ENCODE data around the gene NDOR1.

Gene NDOR1

DNA sequence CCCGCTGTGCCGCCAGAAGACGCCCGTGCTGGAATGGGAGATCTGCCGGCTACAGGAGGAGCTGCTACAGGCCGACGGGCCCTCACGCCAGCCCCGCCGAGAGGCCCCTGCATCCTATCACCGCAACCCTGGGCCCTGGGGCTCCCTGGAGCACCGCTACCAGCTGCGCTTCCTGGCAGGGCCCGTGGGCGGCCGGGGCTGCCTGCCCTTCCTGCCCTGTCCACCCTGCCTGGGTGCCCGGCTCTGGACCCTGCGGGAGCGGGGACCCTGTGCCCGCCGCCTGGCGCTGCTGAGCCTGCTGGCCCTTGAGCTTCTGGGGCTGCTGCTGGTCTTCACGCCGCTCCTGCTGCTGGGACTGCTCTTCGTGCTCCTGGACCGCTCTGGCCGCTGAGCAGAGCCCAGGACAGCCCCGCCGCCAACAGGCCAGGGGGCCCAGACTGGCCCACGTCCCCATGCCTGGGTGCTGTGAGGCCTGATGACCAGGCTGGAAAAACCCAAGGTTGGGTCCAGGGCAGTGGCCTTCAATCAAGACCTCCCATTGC is 12.8 kb downstream of the NDOR1 start:
- H2BK120ac ChIP-seq (ENCODE audit: insufficient read depth, low read length, poor library complexity): no peak overlapping the region
- WGBS (ENCODE audit: extremely low coverage, insufficient coverage, insufficient read length): no CpG with 5 or more reads among the region's 30 CpGs

DNA sequence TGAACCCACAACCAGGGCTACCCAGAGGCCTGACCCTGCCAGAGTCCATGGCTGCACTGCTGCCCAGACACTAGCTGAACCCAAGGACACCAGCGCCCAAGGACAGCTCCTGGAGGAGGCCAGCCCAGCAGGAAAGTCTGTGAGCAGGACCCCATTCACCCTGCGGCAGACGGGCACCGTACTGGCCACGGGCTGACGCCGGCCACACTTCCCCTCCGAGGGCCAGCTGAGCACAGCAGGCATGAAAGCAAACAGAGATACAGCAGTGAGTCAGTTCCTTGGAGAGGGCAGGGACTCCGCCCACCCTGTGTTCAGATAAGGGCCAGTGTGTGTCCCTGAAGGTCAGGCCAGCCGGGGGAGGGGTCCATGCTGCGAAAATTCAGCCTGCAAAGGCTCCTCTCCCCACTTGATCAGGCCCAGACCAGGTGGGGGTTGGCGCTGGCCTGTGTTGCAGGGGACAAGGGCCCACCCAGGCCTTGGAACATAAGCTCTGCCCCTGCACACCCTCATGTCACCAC is 13.3 kb downstream of the NDOR1 start:
- H4K8ac ChIP-seq (ENCODE audit: low read depth, low read length): no peak overlapping the region
- peaks cover 18 to 21% of the 10 kb centered on the region in 2 experiments for H3K4me1 ChIP-seq (ENCODE audit: control insufficient read depth in 1 of 2, insufficient read depth in 2 of 2, low read length in 2 of 2)
- H3K18ac ChIP-seq (ENCODE audit: low read length): no peak overlapping the region
- H3K4me3 ChIP-seq (ENCODE audit: low read depth, low read length): no peak overlapping the region
- no peaks in the 10 kb centered on the region for H3K27me3 ChIP-seq (ENCODE audit: insufficient read depth, low read length)
- H3K79me1 ChIP-seq (ENCODE audit: low read length): peaks cover 8% of the 10 kb centered on the region
- H3K9ac ChIP-seq (ENCODE audit: low read length): no peak overlapping the region
- H3K36me3 ChIP-seq (ENCODE audit: control insufficient read depth in 1 of 2, insufficient read depth in 2 of 2, low read length in 2 of 2): peaks cover 31 to 35% of the 10 kb centered on the region in 2 experiments
- H3K4ac ChIP-seq (ENCODE audit: low read depth, low read length): no peak overlapping the region
- H2AFZ ChIP-seq (ENCODE audit: insufficient read depth, low read length, poor library complexity): no peak overlapping the region
- no peak overlapping the region for H2AK5ac ChIP-seq (ENCODE audit: low read length)
- no peaks in the 10 kb centered on the region for H3K9me3 ChIP-seq (ENCODE audit: insufficient read depth, low read depth, low read length)
- no peak overlapping the region for H2BK12ac ChIP-seq (ENCODE audit: low read length)
- H4K12ac ChIP-seq (ENCODE audit: low read depth, low read length): no peak overlapping the region
- H3K27ac ChIP-seq (ENCODE audit: low read depth, low read length): no peak overlapping the region
- H4K91ac ChIP-seq (ENCODE audit: low read depth, low read length): no peak overlapping the region
- no peak overlapping the region for H3K14ac ChIP-seq (ENCODE audit: low read length)
- peak; percentile 43 to 50 for DNase-seq
- no peak overlapping the region for H2BK5ac ChIP-seq (ENCODE audit: low read depth, low read length, poor library complexity)
- peaks cover 2% of the 10 kb centered on the region for H3K79me2 ChIP-seq (ENCODE audit: control insufficient read depth, insufficient read depth, low read length, poor library complexity)
- no peak overlapping the region for H2BK120ac ChIP-seq (ENCODE audit: insufficient read depth, low read length, poor library complexity)
- no peak overlapping the region for H3K4me2 ChIP-seq (ENCODE audit: low read length)
- no CpG with 5 or more reads among the region's 12 CpGs for WGBS (ENCODE audit: extremely low coverage, insufficient coverage, insufficient read length)
- H3K23ac ChIP-seq (ENCODE audit: low read length): no peak overlapping the region

More for the DNA sequence above, 12.8 kb downstream of the NDOR1 start:
- Histone ChIP-seq H3K14ac (ENCODE audit: low read length) (no peak overlapping the region), H3K79me1 (ENCODE audit: low read length) (peaks cover 5% of the 10 kb centered on the region), H3K4me1 (ENCODE audit: control insufficient read depth in 1 of 2, insufficient read depth in 2 of 2, low read length in 2 of 2) (peaks cover 18 to 21% of the 10 kb centered on the region in 2 experiments), H3K27me3 (ENCODE audit: insufficient read depth, low read length) (no peaks in the 10 kb centered on the region), H3K9ac (ENCODE audit: low read length) (no peak overlapping the region), H3K4me3 (ENCODE audit: low read depth, low read length) (no peak overlapping the region), H3K36me3 (ENCODE audit: control insufficient read depth in 1 of 2, insufficient read depth in 2 of 2, low read length in 2 of 2) (peaks cover 37 to 40% of the 10 kb centered on the region in 2 experiments), H2AK5ac (ENCODE audit: low read length) (no peak overlapping the region), H3K23ac (ENCODE audit: low read length) (no peak overlapping the region), H2BK5ac (ENCODE audit: low read depth, low read length, poor library complexity) (no peak overlapping the region), H2AFZ (ENCODE audit: insufficient read depth, low read length, poor library complexity) (no peak overlapping the region), H4K91ac (ENCODE audit: low read depth, low read length) (no peak overlapping the region), H3K4me2 (ENCODE audit: low read length) (no peak overlapping the region), H3K27ac (ENCODE audit: low read depth, low read length) (no peak overlapping the region), H3K79me2 (ENCODE audit: control insufficient read depth, insufficient read depth, low read length, poor library complexity) (no peaks in the 10 kb centered on the region), H2BK12ac (ENCODE audit: low read length) (no peak overlapping the region), H3K18ac (ENCODE audit: low read length) (no peak overlapping the region), H3K4ac (ENCODE audit: low read depth, low read length) (no peak overlapping the region), H4K8ac (ENCODE audit: low read depth, low read length) (no peak overlapping the region), H3K9me3 (ENCODE audit: insufficient read depth, low read depth, low read length) (no peaks in the 10 kb centered on the region), H4K12ac (ENCODE audit: low read depth, low read length) (no peak overlapping the region)
- no peak for DNase-seq

DNA sequence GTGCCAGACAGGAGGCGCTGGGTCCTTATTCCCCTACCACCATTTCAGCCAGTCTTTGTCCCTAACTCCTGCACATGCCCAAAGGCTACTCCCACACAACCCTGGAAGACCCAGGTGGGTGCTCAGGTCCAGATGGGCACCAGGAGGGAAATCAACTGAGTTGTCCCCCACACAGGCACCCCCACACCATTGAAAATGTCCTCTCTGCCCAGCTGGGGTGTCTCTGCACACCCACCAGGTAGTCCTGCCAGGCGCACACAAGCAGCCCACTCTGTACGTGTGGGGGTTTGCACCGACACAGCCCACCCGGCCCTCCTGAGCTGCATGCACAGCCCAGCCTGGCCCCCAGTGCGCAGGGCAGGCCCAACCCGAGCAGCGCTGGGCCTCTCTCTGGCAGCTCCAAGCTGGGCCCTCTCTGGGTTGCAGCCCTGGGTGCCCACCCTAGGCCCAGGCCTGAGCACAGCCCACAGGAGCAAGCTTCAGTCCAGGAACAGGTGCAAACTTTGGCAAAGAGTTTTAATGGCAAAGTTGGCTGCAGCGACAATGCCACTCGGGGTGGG is 14.3 kb downstream of the NDOR1 start:
- no peak for DNase-seq

DNA sequence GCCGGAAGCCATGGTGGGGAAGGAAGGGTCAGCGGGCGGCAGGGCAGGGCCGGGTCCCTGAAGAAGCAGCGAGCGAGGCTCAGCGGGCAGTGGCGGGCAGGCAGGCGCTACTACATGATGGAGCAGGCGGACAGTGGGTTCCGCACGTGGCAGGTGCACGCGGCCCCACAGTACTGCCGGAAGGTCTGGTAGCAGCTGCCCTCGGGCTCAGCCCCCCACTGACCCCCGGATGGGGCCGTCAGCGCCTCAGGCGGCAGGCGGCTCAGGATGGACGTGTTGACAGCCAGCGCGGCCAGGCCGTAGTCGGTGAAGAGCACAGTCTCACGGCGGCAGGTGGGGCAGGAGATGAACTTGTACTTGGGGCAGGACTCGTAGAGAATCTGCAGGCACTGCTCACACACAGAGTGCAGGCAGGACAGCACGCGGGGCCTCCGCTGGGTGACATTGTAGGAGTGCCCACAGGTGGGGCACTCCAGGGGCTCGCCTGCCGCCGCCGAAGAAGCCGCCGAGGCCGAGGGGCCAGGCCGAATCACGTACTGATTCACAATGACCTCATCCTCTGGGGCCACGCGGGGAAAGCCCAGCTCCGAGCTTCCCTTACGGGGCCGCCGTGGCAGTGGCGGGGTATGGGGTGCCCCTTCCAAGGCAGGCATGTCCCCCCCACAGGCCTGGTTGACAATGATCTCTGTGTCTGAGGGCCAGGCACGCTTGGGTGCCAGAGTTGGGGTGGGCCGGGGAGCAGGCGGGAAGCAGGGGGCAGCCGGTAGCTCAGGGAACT is 15.0 kb downstream of the NDOR1 start:
- no peak overlapping the region for H3K23ac ChIP-seq (ENCODE audit: low read length)
- H3K79me2 ChIP-seq (ENCODE audit: control insufficient read depth, insufficient read depth, low read length, poor library complexity): peaks cover 2% of the 10 kb centered on the region
- H3K36me3 ChIP-seq (ENCODE audit: control insufficient read depth in 1 of 2, insufficient read depth in 2 of 2, low read length in 2 of 2): peaks cover 16 to 18% of the 10 kb centered on the region in 2 experiments
- H3K4me2 ChIP-seq (ENCODE audit: low read length): no peak overlapping the region
- no peaks in the 10 kb centered on the region for H3K27me3 ChIP-seq (ENCODE audit: insufficient read depth, low read length)
- H2BK5ac ChIP-seq (ENCODE audit: low read depth, low read length, poor library complexity): no peak overlapping the region
- no CpG with 5 or more reads among the region's 52 CpGs for WGBS (ENCODE audit: extremely low coverage, insufficient coverage, insufficient read length)
- DNase-seq: no peak
- H4K12ac ChIP-seq (ENCODE audit: low read depth, low read length): no peak overlapping the region
- no peak overlapping the region for H2AFZ ChIP-seq (ENCODE audit: insufficient read depth, low read length, poor library complexity)
- H3K27ac ChIP-seq (ENCODE audit: low read depth, low read length): no peak overlapping the region
- H3K4me1 ChIP-seq (ENCODE audit: control insufficient read depth in 1 of 2, insufficient read depth in 2 of 2, low read length in 2 of 2): peaks cover 21 to 24% of the 10 kb centered on the region in 2 experiments
- no peak overlapping the region for H3K9ac ChIP-seq (ENCODE audit: low read length)
- no peak overlapping the region for H3K18ac ChIP-seq (ENCODE audit: low read length)
- no peak overlapping the region for H3K14ac ChIP-seq (ENCODE audit: low read length)
- H2AK5ac ChIP-seq (ENCODE audit: low read length): no peak overlapping the region
- no peak overlapping the region for H3K4ac ChIP-seq (ENCODE audit: low read depth, low read length)
- peaks cover 8% of the 10 kb centered on the region for H3K79me1 ChIP-seq (ENCODE audit: low read length)
- no peak overlapping the region for H2BK12ac ChIP-seq (ENCODE audit: low read length)
- no peak overlapping the region for H3K4me3 ChIP-seq (ENCODE audit: low read depth, low read length)
- no peak overlapping the region for H4K8ac ChIP-seq (ENCODE audit: low read depth, low read length)
- no peak overlapping the region for H2BK120ac ChIP-seq (ENCODE audit: insufficient read depth, low read length, poor library complexity)
- no peak overlapping the region for H4K91ac ChIP-seq (ENCODE audit: low read depth, low read length)
- no peaks in the 10 kb centered on the region for H3K9me3 ChIP-seq (ENCODE audit: insufficient read depth, low read depth, low read length)

More for the DNA sequence above, 14.3 kb downstream of the NDOR1 start:
- Histone ChIP-seq H4K8ac (ENCODE audit: low read depth, low read length) (no peak overlapping the region), H4K91ac (ENCODE audit: low read depth, low read length) (no peak overlapping the region), H2BK5ac (ENCODE audit: low read depth, low read length, poor library complexity) (no peak overlapping the region), H3K4me1 (ENCODE audit: control insufficient read depth in 1 of 2, insufficient read depth in 2 of 2, low read length in 2 of 2) (peaks cover 21 to 24% of the 10 kb centered on the region in 2 experiments), H4K12ac (ENCODE audit: low read depth, low read length) (no peak overlapping the region), H2BK12ac (ENCODE audit: low read length) (no peak overlapping the region), H3K36me3 (ENCODE audit: control insufficient read depth in 1 of 2, insufficient read depth in 2 of 2, low read length in 2 of 2) (peaks cover 22 to 25% of the 10 kb centered on the region in 2 experiments), H3K27ac (ENCODE audit: low read depth, low read length) (no peak overlapping the region), H3K4me3 (ENCODE audit: low read depth, low read length) (no peak overlapping the region), H3K23ac (ENCODE audit: low read length) (no peak overlapping the region), H3K4me2 (ENCODE audit: low read length) (no peak overlapping the region), H3K4ac (ENCODE audit: low read depth, low read length) (no peak overlapping the region), H3K79me1 (ENCODE audit: low read length) (peaks cover 8% of the 10 kb centered on the region), H2AK5ac (ENCODE audit: low read length) (no peak overlapping the region), H3K9ac (ENCODE audit: low read length) (no peak overlapping the region), H3K79me2 (ENCODE audit: control insufficient read depth, insufficient read depth, low read length, poor library complexity) (peaks cover 2% of the 10 kb centered on the region), H3K9me3 (ENCODE audit: insufficient read depth, low read depth, low read length) (no peaks in the 10 kb centered on the region), H2BK120ac (ENCODE audit: insufficient read depth, low read length, poor library complexity) (no peak overlapping the region), H3K27me3 (ENCODE audit: insufficient read depth, low read length) (no peaks in the 10 kb centered on the region), H2AFZ (ENCODE audit: insufficient read depth, low read length, poor library complexity) (no peak overlapping the region), H3K18ac (ENCODE audit: low read length) (no peak overlapping the region), H3K14ac (ENCODE audit: low read length) (no peak overlapping the region)
- WGBS (ENCODE audit: extremely low coverage, insufficient coverage, insufficient read length): no CpG with 5 or more reads among the region's 10 CpGs

Data from trophoblast cell (in vitro differentiated cells and primary cell).